ENCODE data around the gene E2F2.

The E2F2 gene

GRCh38 chr1:23463286-23463685 lies 67.7 kb downstream of the E2F2 start:
- no peaks in the 10 kb centered on the region for H3K9me3 ChIP-seq (ENCODE audit: control insufficient read depth, low read length)
- H3K36me3 ChIP-seq (ENCODE audit: control insufficient read depth, insufficient read depth, low read length): no peaks in the 10 kb centered on the region
- H3K4me3 ChIP-seq (ENCODE audit: low read depth, low read length): no peak overlapping the region
- no peak overlapping the region for H3K27ac ChIP-seq
- TF ChIP-seq CTCF (IDR thresholded peaks at IDR 0.05): no peak
- H2AFZ ChIP-seq: no peak overlapping the region
- H3K9ac ChIP-seq: no peak overlapping the region
- H3K27me3 ChIP-seq (ENCODE audit: control insufficient read depth, insufficient read depth, low read length): no peaks in the 10 kb centered on the region
- no peaks in the 10 kb centered on the region for H3K79me2 ChIP-seq
- no peaks in the 10 kb centered on the region for H3K4me1 ChIP-seq
- H3K4me2 ChIP-seq (ENCODE audit: low read length): no peak overlapping the region

- H3K4me3 ChIP-seq (ENCODE audit: low read depth, low read length): no peak overlapping the region
- H3K9ac ChIP-seq: no peak overlapping the region
- no peaks in the 10 kb centered on the region for H3K27me3 ChIP-seq (ENCODE audit: control insufficient read depth, insufficient read depth, low read length)
- no peak for TF ChIP-seq CTCF (IDR thresholded peaks at IDR 0.05)
- H3K9me3 ChIP-seq (ENCODE audit: control insufficient read depth, low read length): no peaks in the 10 kb centered on the region
- no peaks in the 10 kb centered on the region for H3K79me2 ChIP-seq
- no peak overlapping the region for H3K27ac ChIP-seq
- no peak overlapping the region for H3K4me2 ChIP-seq (ENCODE audit: low read length)
- no peaks in the 10 kb centered on the region for H3K36me3 ChIP-seq (ENCODE audit: control insufficient read depth, insufficient read depth, low read length)
- no peak overlapping the region for H2AFZ ChIP-seq
- no peaks in the 10 kb centered on the region for H3K4me1 ChIP-seq
These were observed 68.3 kb downstream of the E2F2 start for GRCh38 chr1:23462766-23463165.

GRCh38 chr1:23461050-23461449 lies 70.0 kb downstream of the E2F2 start:
- H3K27me3 ChIP-seq (ENCODE audit: control insufficient read depth, insufficient read depth, low read length): no peaks in the 10 kb centered on the region
- H3K4me2 ChIP-seq (ENCODE audit: low read length): no peak overlapping the region
- no peak overlapping the region for H3K4me3 ChIP-seq (ENCODE audit: low read depth, low read length)
- no peaks in the 10 kb centered on the region for H3K4me1 ChIP-seq
- H3K36me3 ChIP-seq (ENCODE audit: control insufficient read depth, insufficient read depth, low read length): no peaks in the 10 kb centered on the region
- no peak overlapping the region for H3K27ac ChIP-seq
- TF ChIP-seq CTCF (IDR thresholded peaks at IDR 0.05): no peak
- H2AFZ ChIP-seq: no peak overlapping the region
- H3K9me3 ChIP-seq (ENCODE audit: control insufficient read depth, low read length): no peaks in the 10 kb centered on the region
- H3K9ac ChIP-seq: no peak overlapping the region
- H3K79me2 ChIP-seq: no peaks in the 10 kb centered on the region

- H3K27ac ChIP-seq: no peak overlapping the region
- no peak overlapping the region for H3K9ac ChIP-seq
- no peaks in the 10 kb centered on the region for H3K4me1 ChIP-seq
- no peaks in the 10 kb centered on the region for H3K9me3 ChIP-seq (ENCODE audit: control insufficient read depth, low read length)
- no peaks in the 10 kb centered on the region for H3K27me3 ChIP-seq (ENCODE audit: control insufficient read depth, insufficient read depth, low read length)
- H2AFZ ChIP-seq: no peak overlapping the region
- H3K4me3 ChIP-seq (ENCODE audit: low read depth, low read length): no peak overlapping the region
- no peak for TF ChIP-seq CTCF (IDR thresholded peaks at IDR 0.05)
- no peaks in the 10 kb centered on the region for H3K79me2 ChIP-seq
- no peaks in the 10 kb centered on the region for H3K36me3 ChIP-seq (ENCODE audit: control insufficient read depth, insufficient read depth, low read length)
- no peak overlapping the region for H3K4me2 ChIP-seq (ENCODE audit: low read length)
These were observed 70.5 kb downstream of the E2F2 start for GRCh38 chr1:23460519-23460918.

- Histone ChIP-seq H3K9me3 (ENCODE audit: control insufficient read depth, low read length) (no peaks in the 10 kb centered on the region), H3K79me2 (no peaks in the 10 kb centered on the region), H3K4me2 (ENCODE audit: low read length) (no peak overlapping the region), H3K4me1 (no peaks in the 10 kb centered on the region), H3K4me3 (ENCODE audit: low read depth, low read length) (no peak overlapping the region), H3K27ac (no peak overlapping the region), H3K36me3 (ENCODE audit: control insufficient read depth, insufficient read depth, low read length) (no peaks in the 10 kb centered on the region), H3K27me3 (ENCODE audit: control insufficient read depth, insufficient read depth, low read length) (no peaks in the 10 kb centered on the region), H3K9ac (no peak overlapping the region), H2AFZ (no peak overlapping the region)
- TF ChIP-seq CTCF (IDR thresholded peaks at IDR 0.05): no peak
These were observed 71.7 kb downstream of the E2F2 start for GRCh38 chr1:23459338-23459757.
